Activated naive CD4-positive, alpha-beta T cell treated with anti-CD3 and anti-CD28 coated beads, Interleukin-2, amount 10 ng/mL, durations not matched to agents 7 days and 5 days (primary cell): ENCODE results near the gene WSB2.

Source experiments
- CTCF ChIA-PET: fragments of 350-600 bp; sonication (Branson Sonifier 250); formaldehyde crosslinking; loops from one replicate; lab custom pipeline; 2021; ENCODE audit warnings: antibody characterized with exemption; lab: Charles Lee
- DNase-seq: peaks from one replicate; pipeline ENCODE4 v3.0.0-alpha.2; 2020
- H3K27ac Mint-ChIP-seq: one replicate; pipeline ENCODE4 v1.8.0; 2021; ENCODE audit warnings: mild to moderate bottlenecking, moderate library complexity, mixed read lengths
- H3K27me3 Mint-ChIP-seq: one replicate; pipeline ENCODE4 v1.8.0; 2021; ENCODE audit warnings: mild to moderate bottlenecking, mixed read lengths
- H3K36me3 Mint-ChIP-seq: one replicate; pipeline ENCODE4 v1.8.0; 2021; ENCODE audit warnings: mixed read lengths
- H3K4me1 Mint-ChIP-seq: one replicate; pipeline ENCODE4 v1.8.0; 2021; ENCODE audit warnings: mixed read lengths
- H3K4me3 Mint-ChIP-seq: one replicate; pipeline ENCODE4 v1.8.0; 2021; ENCODE audit warnings: mild to moderate bottlenecking, moderate library complexity, mixed read lengths
- H3K9me3 Mint-ChIP-seq: one replicate; pipeline ENCODE4 v1.8.0; 2021; ENCODE audit warnings: mixed read lengths

The WSB2 gene

DNA sequence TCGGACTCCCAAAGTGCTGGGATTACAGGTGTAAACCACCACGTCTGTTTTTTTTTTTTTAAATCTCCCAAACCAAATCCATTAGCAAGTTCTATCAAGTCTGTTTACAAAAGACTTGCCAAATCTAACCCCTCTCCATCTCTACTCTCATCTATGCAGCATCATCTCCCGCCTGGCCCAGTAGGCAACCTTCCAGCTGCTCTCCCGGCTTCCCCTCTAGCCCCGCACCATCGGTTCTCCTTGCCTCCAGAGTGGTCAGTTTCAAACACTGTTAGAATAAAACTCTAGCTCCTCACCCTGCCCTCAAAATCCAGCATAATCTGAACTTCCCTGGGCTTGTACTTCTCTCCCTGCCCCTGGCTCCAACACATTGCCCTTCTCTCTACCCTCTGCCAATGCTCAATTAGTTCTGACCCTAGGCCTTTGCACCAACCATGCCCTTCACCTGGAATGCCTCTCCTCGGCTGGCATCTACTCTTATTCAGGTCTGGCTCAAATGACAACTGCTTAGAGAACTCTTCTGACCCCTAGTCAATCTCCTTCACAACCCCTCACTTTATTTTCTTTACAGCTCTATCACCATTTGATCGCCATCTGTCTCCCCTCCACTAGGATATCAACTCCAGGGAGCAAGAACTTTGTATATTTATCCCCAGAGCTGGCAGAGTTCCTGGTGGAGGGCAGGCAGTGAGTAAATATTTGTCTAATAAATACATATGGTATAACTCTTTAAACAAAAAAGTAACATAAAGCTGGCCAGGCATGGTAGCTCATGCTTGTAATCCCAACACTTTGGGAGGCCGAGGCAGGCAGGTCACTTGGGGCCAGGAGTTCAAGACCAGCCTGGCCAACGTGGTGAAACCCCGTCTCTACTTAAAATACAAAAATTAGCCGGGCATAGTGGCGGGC lies 4.9 kb downstream of the WSB2 start:
- no peak overlapping the region for H3K4me3 Mint-ChIP-seq
- DNase-seq: no peak
- peaks cover 25% of the 10 kb centered on the region for H3K4me1 Mint-ChIP-seq
- no peaks in the 10 kb centered on the region for H3K9me3 Mint-ChIP-seq
- H3K27ac Mint-ChIP-seq: no peak overlapping the region
- no peaks in the 10 kb centered on the region for H3K27me3 Mint-ChIP-seq
- CTCF ChIA-PET: interaction anchor here (0.6 to 3.2 kb wide), 7 partner anchors 9 to 321 kb away, joined by 3 to 14 read pairs (median 3); no protein-coding TSS in a partner anchor
- peaks cover 20% of the 10 kb centered on the region for H3K36me3 Mint-ChIP-seq

DNA sequence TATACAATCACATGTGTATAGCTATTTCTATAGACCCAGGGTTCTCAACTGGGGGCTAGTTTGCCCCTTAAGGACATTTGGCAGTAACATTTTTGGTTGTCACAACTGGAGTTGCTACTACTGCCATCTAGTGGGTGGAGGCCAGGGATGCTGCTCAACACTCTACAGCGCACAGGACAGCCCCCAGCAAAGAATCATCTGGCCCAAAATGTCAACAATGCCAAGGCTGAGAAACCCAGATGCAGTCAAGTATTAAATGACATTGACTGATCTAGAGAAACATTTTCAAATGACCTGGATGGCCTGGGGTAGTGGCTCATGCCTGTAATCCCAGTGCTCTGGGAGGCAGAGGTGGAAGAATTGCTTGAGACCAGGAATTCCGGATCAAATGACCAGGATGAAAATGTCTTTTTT lies 5.8 kb downstream of the WSB2 start:
- H3K4me1 Mint-ChIP-seq: peaks cover 23% of the 10 kb centered on the region

GRCh38 chr12:118053071-118053985 lies 7.7 kb downstream of the WSB2 start:
- Mint-ChIP-seq H3K4me1 (peaks cover 10% of the 10 kb centered on the region), H3K4me3 (no peak overlapping the region), H3K36me3 (peaks cover 33% of the 10 kb centered on the region), H3K27ac (no peak overlapping the region), H3K27me3 (no peaks in the 10 kb centered on the region), H3K9me3 (no peaks in the 10 kb centered on the region)
- CTCF ChIA-PET: interaction anchor here (1.2 to 1.7 kb wide), 2 partner anchors 10 to 21 kb away, joined by 5 read pairs; no protein-coding TSS in a partner anchor
- no peak for DNase-seq

More for the DNA sequence above, 5.8 kb downstream of the WSB2 start:
- Mint-ChIP-seq H3K27me3 (no peaks in the 10 kb centered on the region), H3K9me3 (no peaks in the 10 kb centered on the region), H3K27ac (no peak overlapping the region), H3K36me3 (peaks cover 24% of the 10 kb centered on the region), H3K4me3 (no peak overlapping the region)
- CTCF ChIA-PET: interaction anchor here (0.6 to 3.2 kb wide), 7 partner anchors 8 to 301 kb away, joined by 3 to 14 read pairs (median 5); partner anchors contain the start of gene RFC5
- DNase-seq: peak; percentile 82

DNA sequence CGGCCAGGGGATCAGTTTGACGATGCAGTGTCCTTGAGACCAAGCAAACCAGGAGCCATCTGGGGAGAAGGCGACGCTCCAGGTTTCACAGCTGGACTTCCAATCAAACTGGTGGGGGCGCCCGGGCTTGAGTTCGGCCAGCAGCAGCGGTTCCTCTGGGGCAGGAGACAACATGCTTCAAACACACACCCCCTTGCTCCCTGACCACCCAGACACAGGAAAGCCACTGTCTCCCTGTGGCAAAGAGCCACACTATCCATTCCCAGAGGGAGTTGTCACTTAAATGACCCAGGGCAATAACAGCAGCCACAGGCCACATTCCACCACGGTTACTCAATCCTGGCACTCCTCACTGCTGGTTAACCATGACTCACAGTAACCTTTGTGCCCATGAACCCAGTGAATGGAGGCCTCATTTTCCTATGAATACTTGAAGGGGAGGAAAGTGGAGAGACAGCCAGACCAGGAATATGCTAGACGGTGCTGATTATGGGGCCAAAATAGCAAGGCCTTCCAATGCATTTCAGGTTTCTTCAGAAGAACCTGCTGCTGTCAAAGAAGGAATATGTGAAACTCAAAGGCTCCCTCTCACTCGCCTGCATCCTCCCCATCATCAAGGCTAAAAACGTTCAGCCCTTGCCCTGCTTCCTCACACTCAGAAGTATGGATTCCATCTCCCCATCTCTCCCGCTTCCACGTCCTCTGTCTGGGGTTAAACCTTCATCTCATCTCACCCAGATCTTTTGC lies 8.5 kb downstream of the WSB2 start:
- Mint-ChIP-seq H3K4me1 (peaks cover 10% of the 10 kb centered on the region), H3K9me3 (no peaks in the 10 kb centered on the region), H3K4me3 (no peak overlapping the region), H3K27me3 (no peaks in the 10 kb centered on the region), H3K27ac (no peak overlapping the region), H3K36me3 (peaks cover 31% of the 10 kb centered on the region)
- CTCF ChIA-PET: interaction anchor here (1.2 kb wide), 1 partner anchor 20 kb away, joined by 5 read pairs; no protein-coding TSS in a partner anchor
- DNase-seq: no peak

GRCh38 chr12:118050972-118051910 lies 9.7 kb downstream of the WSB2 start:
- no peak for DNase-seq
- H3K27ac Mint-ChIP-seq: no peak overlapping the region
- no peak overlapping the region for H3K4me3 Mint-ChIP-seq
- peaks cover 33% of the 10 kb centered on the region for H3K36me3 Mint-ChIP-seq
- H3K4me1 Mint-ChIP-seq: peaks cover 9% of the 10 kb centered on the region
- CTCF ChIA-PET: no interaction called here
- no peaks in the 10 kb centered on the region for H3K27me3 Mint-ChIP-seq
- H3K9me3 Mint-ChIP-seq: no peaks in the 10 kb centered on the region

DNA sequence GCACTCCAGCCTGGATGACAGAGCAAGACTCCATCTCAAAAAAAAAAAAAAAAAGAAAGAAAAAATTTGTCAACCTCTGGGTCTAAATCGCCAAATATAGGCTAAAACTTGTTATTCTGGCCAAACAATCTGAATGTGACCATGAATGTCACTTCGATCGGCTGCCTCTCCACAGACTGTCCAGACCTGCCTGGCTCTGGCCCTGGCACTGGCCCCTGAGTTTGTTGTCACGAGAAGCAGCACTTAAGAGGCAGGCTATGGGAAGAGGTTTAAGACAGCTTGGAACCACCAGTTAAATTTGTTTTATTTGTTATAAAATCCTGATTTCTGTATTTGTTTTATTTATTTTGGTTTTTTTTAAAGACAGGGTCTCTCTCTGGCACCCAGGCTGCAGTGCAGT lies 14.5 kb downstream of the WSB2 start:
- CTCF ChIA-PET: interaction anchor here (1.9 kb wide), 1 partner anchor 11 kb away, joined by 7 read pairs; no protein-coding TSS in a partner anchor
- DNase-seq: no peak
- H3K4me3 Mint-ChIP-seq: no peak overlapping the region
- no peaks in the 10 kb centered on the region for H3K9me3 Mint-ChIP-seq
- peaks cover 10% of the 10 kb centered on the region for H3K4me1 Mint-ChIP-seq
- H3K27ac Mint-ChIP-seq: no peak overlapping the region
- H3K27me3 Mint-ChIP-seq: no peaks in the 10 kb centered on the region
- H3K36me3 Mint-ChIP-seq: peaks cover 50% of the 10 kb centered on the region

DNA sequence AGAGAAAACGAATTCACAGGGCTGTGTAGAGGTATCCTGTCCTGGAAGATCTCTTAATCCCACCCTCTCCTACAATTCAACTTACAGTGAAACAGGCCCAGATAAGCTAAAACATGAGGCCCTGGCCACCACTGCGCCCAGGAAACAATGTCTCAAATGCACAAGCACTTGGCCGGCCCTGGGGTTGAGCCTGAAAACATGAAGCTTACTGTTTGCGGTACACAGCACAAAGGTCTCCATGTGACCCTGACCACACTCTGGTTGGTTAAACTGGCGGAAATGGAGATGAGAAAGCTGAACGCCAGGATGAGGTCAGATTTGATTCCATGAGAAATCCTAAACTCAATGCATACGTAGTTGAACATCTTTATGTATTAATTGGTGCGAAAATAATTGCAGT lies 16.4 kb downstream of the WSB2 start:
- Mint-ChIP-seq H3K27ac (no peak overlapping the region), H3K4me3 (no peak overlapping the region), H3K4me1 (peaks cover 8% of the 10 kb centered on the region), H3K36me3 (peaks cover 51% of the 10 kb centered on the region), H3K9me3 (no peaks in the 10 kb centered on the region), H3K27me3 (no peaks in the 10 kb centered on the region)
- CTCF ChIA-PET: interaction anchor here (0.7 to 1.4 kb wide), 2 partner anchors 10 kb away, joined by 3 to 4 read pairs; no protein-coding TSS in a partner anchor
- no peak for DNase-seq

GRCh38 chr12:118044075-118044474 lies 16.9 kb downstream of the WSB2 start:
- H3K36me3 Mint-ChIP-seq: peaks cover 50% of the 10 kb centered on the region
- no peak for DNase-seq
- CTCF ChIA-PET: interaction anchor here (0.7 to 1.4 kb wide), 2 partner anchors 10 to 11 kb away, joined by 3 to 4 read pairs; no protein-coding TSS in a partner anchor
- H3K27ac Mint-ChIP-seq: no peak overlapping the region
- no peaks in the 10 kb centered on the region for H3K27me3 Mint-ChIP-seq
- peaks cover 8% of the 10 kb centered on the region for H3K4me1 Mint-ChIP-seq
- H3K4me3 Mint-ChIP-seq: no peak overlapping the region
- H3K9me3 Mint-ChIP-seq: no peaks in the 10 kb centered on the region

GRCh38 chr12:118042091-118042490 lies 18.9 kb downstream of the WSB2 start:
- CTCF ChIA-PET: no interaction called here
- Mint-ChIP-seq H3K27me3 (no peaks in the 10 kb centered on the region), H3K36me3 (peaks cover 53% of the 10 kb centered on the region), H3K4me3 (no peak overlapping the region), H3K9me3 (no peaks in the 10 kb centered on the region), H3K27ac (no peak overlapping the region), H3K4me1 (peaks cover 8% of the 10 kb centered on the region)
- no peak for DNase-seq

- CTCF ChIA-PET: no interaction called here
Observed at GRCh38 chr12:118038137-118038536, 22.8 kb downstream of the WSB2 start.

DNA sequence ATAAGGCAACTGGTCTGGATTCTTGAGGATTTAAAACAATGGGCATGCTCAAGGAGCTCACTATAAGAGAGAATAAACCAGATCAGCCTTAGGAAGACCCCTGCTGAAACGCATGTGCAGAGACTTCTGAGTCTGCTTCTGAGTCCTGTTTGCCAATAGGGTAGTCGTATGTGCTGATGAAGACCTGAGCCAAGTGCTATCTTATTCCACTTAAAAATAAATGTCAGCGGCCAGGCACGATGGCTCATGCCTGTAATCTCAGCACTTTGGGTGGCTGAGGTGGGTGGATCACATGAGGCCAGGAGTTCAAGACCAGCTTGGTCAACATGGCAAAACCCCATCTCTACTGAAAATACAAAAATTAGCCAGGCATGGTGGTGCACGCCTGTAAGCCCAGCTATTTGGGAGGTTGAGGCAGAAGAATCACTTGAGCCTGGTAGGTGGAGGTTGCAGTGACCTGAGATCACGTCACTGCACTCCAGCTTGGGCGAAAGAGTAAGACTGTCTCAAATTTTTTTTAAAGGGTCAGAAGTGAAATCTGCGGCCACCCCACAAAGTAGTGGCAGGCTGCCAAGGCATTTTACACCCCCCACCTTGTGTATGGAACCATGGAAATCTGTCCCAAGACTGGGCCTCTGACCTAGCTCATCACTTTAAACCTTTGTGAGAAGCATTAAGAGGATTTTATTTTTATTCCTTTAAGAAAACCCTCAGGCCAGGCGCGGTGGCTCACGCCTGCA lies 24.1 kb downstream of the WSB2 start:
- Mint-ChIP-seq H3K27me3 (no peaks in the 10 kb centered on the region), H3K4me3 (no peak overlapping the region), H3K36me3 (peaks cover 57% of the 10 kb centered on the region), H3K9me3 (no peaks in the 10 kb centered on the region), H3K4me1 (peaks cover 9% of the 10 kb centered on the region), H3K27ac (no peak overlapping the region)
- DNase-seq: no peak
- CTCF ChIA-PET: interaction anchor here (1.0 to 2.3 kb wide), 2 partner anchors 10 to 18 kb away, joined by 4 to 7 read pairs; no protein-coding TSS in a partner anchor

More at GRCh38 chr12:118038137-118038536, 22.8 kb downstream of the WSB2 start:
- Mint-ChIP-seq H3K36me3 (peaks cover 63% of the 10 kb centered on the region), H3K27ac (no peak overlapping the region), H3K9me3 (no peaks in the 10 kb centered on the region), H3K27me3 (no peaks in the 10 kb centered on the region), H3K4me1 (peaks cover 9% of the 10 kb centered on the region), H3K4me3 (no peak overlapping the region)
- no peak for DNase-seq
